Adipocyte (in vitro differentiated cells): Measurements from ENCODE around the gene PLCB1.

Experiments used
- DNase-seq: peaks from one replicate; pipeline ENCODE4 v3.0.0-alpha.2; 2015; ENCODE audit warnings: low read depth
- H3K27me3 ChIP-seq: replicated peaks from 2 replicates; pipeline ENCODE4 v1.7.0; 2013; ENCODE audit warnings: mild to moderate bottlenecking, low read length, moderate library complexity; ENCODE audit not compliant: control insufficient read depth, insufficient read depth
- H3K36me3 ChIP-seq: 2 replicates; pipeline ENCODE4 v1.7.0; 2013; ENCODE audit warnings: low read length, mild to moderate bottlenecking, moderate library complexity; ENCODE audit not compliant: control insufficient read depth, insufficient read depth, severe bottlenecking
- H3K4me1 ChIP-seq: 2 replicates; pipeline ENCODE4 v1.7.0; 2013; ENCODE audit warnings: mild to moderate bottlenecking, low read length, moderate library complexity; ENCODE audit not compliant: control insufficient read depth, insufficient read depth
- H3K4me3 ChIP-seq: 2 replicates; pipeline ENCODE4 v1.7.0; 2013; ENCODE audit warnings: mild to moderate bottlenecking, low read length, moderate library complexity
- H3K9ac ChIP-seq: 2 replicates; pipeline ENCODE4 v1.7.0; 2013; ENCODE audit warnings: mild to moderate bottlenecking, low read length, moderate library complexity
- H3K9me3 ChIP-seq: 2 replicates; pipeline ENCODE4 v1.7.0; 2013; ENCODE audit warnings: mild to moderate bottlenecking, low read length, moderate library complexity; ENCODE audit not compliant: control insufficient read depth

The PLCB1 gene

GRCh38 chr20:8190043-8190880, 58.2 kb downstream of the PLCB1 start:
- Histone ChIP-seq H3K9ac (no peak overlapping the region), H3K9me3 (no peaks in the 10 kb centered on the region), H3K4me3 (no peak overlapping the region), H3K27me3 (no peaks in the 10 kb centered on the region), H3K4me1 (no peaks in the 10 kb centered on the region), H3K36me3 (no peaks in the 10 kb centered on the region)
- no peak for DNase-seq

GRCh38 chr20:8194721-8195120, 62.7 kb downstream of the PLCB1 start:
- no peaks in the 10 kb centered on the region for H3K36me3 ChIP-seq
- H3K4me3 ChIP-seq, result no peak overlapping the region
- no peaks in the 10 kb centered on the region for H3K4me1 ChIP-seq
- no peak overlapping the region for H3K9ac ChIP-seq
- peak; percentile 69 for DNase-seq
- no peaks in the 10 kb centered on the region for H3K27me3 ChIP-seq
- H3K9me3 ChIP-seq, result no peaks in the 10 kb centered on the region

GRCh38 chr20:8196096-8196495, 64.0 kb downstream of the PLCB1 start:
- Histone ChIP-seq H3K9ac (no peak overlapping the region), H3K4me3 (no peak overlapping the region), H3K36me3 (no peaks in the 10 kb centered on the region), H3K27me3 (no peaks in the 10 kb centered on the region), H3K4me1 (no peaks in the 10 kb centered on the region), H3K9me3 (no peaks in the 10 kb centered on the region)
- peak; percentile 68 for DNase-seq

- H3K4me3 ChIP-seq, result no peak overlapping the region
- no peaks in the 10 kb centered on the region for H3K9me3 ChIP-seq
- no peak overlapping the region for H3K9ac ChIP-seq
- H3K36me3 ChIP-seq, result no peaks in the 10 kb centered on the region
- H3K4me1 ChIP-seq, result no peaks in the 10 kb centered on the region
- no peak for DNase-seq
- H3K27me3 ChIP-seq, result no peaks in the 10 kb centered on the region
These were observed 68.2 kb downstream of the PLCB1 start for GRCh38 chr20:8200220-8200619.

GRCh38 chr20:8203366-8203765, 71.3 kb downstream of the PLCB1 start:
- Histone ChIP-seq H3K4me3 (no peak overlapping the region), H3K9ac (no peak overlapping the region), H3K36me3 (no peaks in the 10 kb centered on the region), H3K27me3 (no peaks in the 10 kb centered on the region), H3K4me1 (no peaks in the 10 kb centered on the region), H3K9me3 (no peaks in the 10 kb centered on the region)
- no peak for DNase-seq

GRCh38 chr20:8205996-8206395, 73.9 kb downstream of the PLCB1 start:
- Histone ChIP-seq H3K9me3 (no peaks in the 10 kb centered on the region), H3K4me3 (no peak overlapping the region), H3K9ac (no peak overlapping the region), H3K36me3 (no peaks in the 10 kb centered on the region), H3K4me1 (peaks cover 5% of the 10 kb centered on the region), H3K27me3 (no peaks in the 10 kb centered on the region)
- DNase-seq, result no peak

GRCh38 chr20:8208226-8208625, 76.2 kb downstream of the PLCB1 start:
- Histone ChIP-seq H3K9ac (no peak overlapping the region), H3K27me3 (no peaks in the 10 kb centered on the region), H3K9me3 (no peaks in the 10 kb centered on the region), H3K4me3 (no peak overlapping the region), H3K36me3 (no peaks in the 10 kb centered on the region), H3K4me1 (peaks cover 15% of the 10 kb centered on the region)
- DNase-seq, result no peak

- H3K27me3 ChIP-seq, result no peaks in the 10 kb centered on the region
- no peak overlapping the region for H3K4me3 ChIP-seq
- H3K9ac ChIP-seq, result peak overlapping the region; percentile 26
- H3K9me3 ChIP-seq, result no peaks in the 10 kb centered on the region
- no peaks in the 10 kb centered on the region for H3K36me3 ChIP-seq
- peaks cover 15% of the 10 kb centered on the region for H3K4me1 ChIP-seq
- DNase-seq, result peak; percentile 44
These were observed 77.0 kb downstream of the PLCB1 start for GRCh38 chr20:8209061-8209460.

- Histone ChIP-seq H3K9me3 (no peaks in the 10 kb centered on the region), H3K36me3 (no peaks in the 10 kb centered on the region), H3K4me1 (peaks cover 15% of the 10 kb centered on the region), H3K4me3 (no peak overlapping the region), H3K27me3 (no peaks in the 10 kb centered on the region), H3K9ac (no peak overlapping the region)
- no peak for DNase-seq
These were observed 78.7 kb downstream of the PLCB1 start for GRCh38 chr20:8210749-8211148.

GRCh38 chr20:8212286-8212685, 80.2 kb downstream of the PLCB1 start:
- Histone ChIP-seq H3K4me1 (peaks cover 15% of the 10 kb centered on the region), H3K27me3 (no peaks in the 10 kb centered on the region), H3K36me3 (no peaks in the 10 kb centered on the region), H3K9me3 (no peaks in the 10 kb centered on the region), H3K4me3 (no peak overlapping the region), H3K9ac (no peak overlapping the region)
- DNase-seq, result no peak

GRCh38 chr20:8213270-8213669, 81.2 kb downstream of the PLCB1 start:
- DNase-seq, result no peak
- H3K27me3 ChIP-seq, result no peaks in the 10 kb centered on the region
- H3K36me3 ChIP-seq, result no peaks in the 10 kb centered on the region
- no peaks in the 10 kb centered on the region for H3K9me3 ChIP-seq
- peaks cover 15% of the 10 kb centered on the region for H3K4me1 ChIP-seq
- H3K4me3 ChIP-seq, result no peak overlapping the region
- H3K9ac ChIP-seq, result no peak overlapping the region
